A549 (cell line): ENCODE data around the gene HMGA1. TPM values are rescaled to one million over a fixed set of nuclear protein-coding genes. Genes with fewer than 3 reads are reported as not detected.

Source experiments
- ATAC-seq, 2 experiments: fragments of 200-7000 bp in 1 of 2; fragments of >200 bp in 1 of 2; cut with Nextera tagmentation in 1 of 2; cut with Tn5 transposase in 1 of 2; 3 replicates each; pipeline versions ENCODE4 v1.8.0 to v1.9.1; 2018 to 2020; ENCODE audit warnings: mild to moderate bottlenecking in 1 of 2, moderate library complexity in 1 of 2
- CTCF ChIA-PET: fragments of 300-600 bp; sonication (Branson Sonifier 250); formaldehyde crosslinking; extraction: SDS; loops from one replicate; lab custom pipeline; 2021; ENCODE audit warnings: antibody characterized with exemption, inconsistent platforms; lab: Yijun Ruan, JAX
- POLR2A ChIA-PET: fragments of 350-600 bp; formaldehyde crosslinking; extraction: SDS; loops from one replicate; lab custom pipeline; 2021; ENCODE audit warnings: antibody characterized with exemption, inconsistent platforms; lab: Yijun Ruan, JAX
- DNase-seq, 2 experiments: peaks; one replicate each; pipeline versions ENCODE4 v3.0.0 to v3.0.0-alpha.2; 2011 to 2016; ENCODE audit warnings: low read depth in 1 of 2, low spot score in 1 of 2
- FAIRE-seq: peaks from 2 replicates; lab custom pipeline; 2011; peaks lifted over from hg19 to GRCh38; lab: Jason Lieb, UNC
- H3K27ac ChIP-seq, 2 experiments: fragments of >200 bp; sonication (Bioruptor Twin); formaldehyde crosslinking; 3 replicates each; pipeline ENCODE4 v1.5.1; 2016 to 2017
- H3K4me1 ChIP-seq: fragments of >200 bp; sonication (Bioruptor Twin); formaldehyde crosslinking; 3 replicates; pipeline ENCODE4 v1.6.1; 2016
- H3K4me2 ChIP-seq: fragments of >200 bp; sonication (Bioruptor Twin); formaldehyde crosslinking; 3 replicates; pipeline ENCODE4 v1.6.1; 2016
- H3K4me3 ChIP-seq: fragments of >200 bp; sonication (Bioruptor Twin); formaldehyde crosslinking; 3 replicates; pipeline ENCODE4 v1.5.1; 2016
- H3K9me3 ChIP-seq: fragments of >200 bp; sonication (Bioruptor Twin); formaldehyde crosslinking; 3 replicates; pipeline ENCODE4 v1.6.1; 2016
- CBX2 ChIP-seq: fragments of 200-600 bp; sonication (generic); IDR thresholded peaks from 2 replicates; pipeline ENCODE4 v1.6.1; 2016; ENCODE audit warnings: low read depth, mild to moderate bottlenecking, borderline replicate concordance
- CHD2 ChIP-seq: fragments of 150-350 bp; IDR thresholded peaks from 2 replicates; pipeline ENCODE4 v1.6.1; 2014; ENCODE audit warnings: low read length; ENCODE audit not compliant: partially characterized antibody
- EHF ChIP-seq: fragments of 250-450 bp; sonication (Bioruptor Pico); IDR thresholded peaks from 2 replicates; pipeline ENCODE4 v1.5.0; 2020; ENCODE audit warnings: mild to moderate bottlenecking
- EHMT2 ChIP-seq: fragments of 200-600 bp; sonication (generic); IDR thresholded peaks from 2 replicates; pipeline ENCODE4 v1.6.1; 2016; ENCODE audit warnings: antibody characterized with exemption, low read depth, mild to moderate bottlenecking, moderate library complexity
- ESRRA ChIP-seq: fragments of 150-350 bp; IDR thresholded peaks from 2 replicates; pipeline ENCODE4 v1.6.1; 2014; ENCODE audit warnings: mild to moderate bottlenecking, low read length, borderline replicate concordance
- FOSL2 ChIP-seq, 2 experiments: fragments of 450-650 bp in 1 of 2; fragments of >200 bp in 1 of 2; sonication (Bioruptor Twin) in 1 of 2; formaldehyde crosslinking; IDR thresholded peaks; 2 replicates each; pipeline versions ENCODE4 v1.5.0 to v1.6.1; 2016 to 2020; ENCODE audit warnings: mild to moderate bottlenecking in 1 of 2, moderate library complexity in 1 of 2
- JUNB ChIP-seq: fragments of >200 bp; sonication (Bioruptor Twin); formaldehyde crosslinking; IDR thresholded peaks from 2 replicates; pipeline ENCODE4 v1.6.1; 2016
- KDM5A ChIP-seq: fragments of 200-600 bp; sonication (generic); IDR thresholded peaks from 2 replicates; pipeline ENCODE4 v1.6.1; 2016; ENCODE audit warnings: antibody characterized with exemption, mild to moderate bottlenecking
- NPAS2 ChIP-seq: fragments of 250-450 bp; sonication (Bioruptor Pico); IDR thresholded peaks from 2 replicates; pipeline ENCODE4 v1.8.0; 2022; ENCODE audit warnings: mild to moderate bottlenecking, moderate library complexity, borderline replicate concordance
- NR3C1 ChIP-seq: fragments of >200 bp; sonication (Bioruptor Twin); formaldehyde crosslinking; IDR thresholded peaks from 3 replicates; pipeline ENCODE4 v1.6.1; 2017
- PHF8 ChIP-seq: fragments of 200-600 bp; sonication (generic); IDR thresholded peaks from 2 replicates; pipeline ENCODE4 v1.6.1; 2016; ENCODE audit warnings: low read depth, mild to moderate bottlenecking, antibody characterized with exemption, moderate library complexity, borderline replicate concordance
- POLR2A ChIP-seq: IDR thresholded peaks from 2 replicates; pipeline ENCODE4 v1.6.1; 2012; ENCODE audit warnings: mild to moderate bottlenecking, low read length
- RAD21 ChIP-seq, 2 experiments: fragments of >200 bp in 1 of 2; sonication (Bioruptor Twin) in 1 of 2; formaldehyde crosslinking in 1 of 2; IDR thresholded peaks in 1 of 2; conservative IDR thresholded peaks in 1 of 2; 2 replicates in 1 of 2; 3 replicates in 1 of 2; pipeline ENCODE4 v1.6.1; 2012 to 2018; ENCODE audit warnings: inconsistent platforms in 1 of 2
- RARB ChIP-seq: fragments of 250-450 bp; sonication (Bioruptor Pico); IDR thresholded peaks from 2 replicates; pipeline ENCODE4 v1.8.0; 2021; ENCODE audit warnings: mild to moderate bottlenecking, moderate library complexity
- TFCP2L1 ChIP-seq: fragments of 250-450 bp; sonication (Bioruptor Pico); IDR thresholded peaks from 2 replicates; pipeline ENCODE4 v1.5.0; 2021; ENCODE audit warnings: mild to moderate bottlenecking
- WGBS: methylation state at CpG from one replicate; pipeline ENCODE4 v1.1.6; 2017; ENCODE audit errors: missing lambda C conversion rate; 5-methylcytosine and 5-hydroxymethylcytosine counted together
- polyA plus RNA-seq, 4 experiments: library from polyadenylated mRNA; depleted of rRNA in 3 of 4; stranded (reverse); fragments of >200 nt; fragmentation: RNase III in 1 of 4; extraction: RNeasy Plus Mini Kit Qiagen cat#74134 plus additional on column Dnase treatment in 1 of 4; gene quantifications; 2 replicates in 3 of 4; 3 replicates in 1 of 4; pipeline ENCODE4 v1.2.3, GENCODE V29; 2011 to 2017
- TF ChIP-seq, protein P1 (sequence below): fragments of 250-450 bp; sonication (Bioruptor Pico); IDR thresholded peaks from 2 replicates; pipeline ENCODE4 v1.5.0; 2021; ENCODE audit warnings: mild to moderate bottlenecking, moderate library complexity, borderline replicate concordance
- TF ChIP-seq, protein P2 (sequence below): fragments of 450-650 bp; IDR thresholded peaks from 2 replicates; pipeline ENCODE4 v1.6.1; 2014; ENCODE audit warnings: antibody characterized with exemption
- TF ChIP-seq, protein P3 (sequence below): fragments of >200 bp; sonication (Bioruptor Twin); formaldehyde crosslinking; IDR thresholded peaks from 3 replicates; pipeline ENCODE4 v1.6.1; 2016
- TF ChIP-seq, protein P4 (sequence below): IDR thresholded peaks from 2 replicates; pipeline ENCODE4 v1.6.1; 2012; ENCODE audit warnings: low read depth, borderline replicate concordance
- TF ChIP-seq, protein P5 (sequence below): fragments of >200 bp; sonication (Bioruptor Twin); formaldehyde crosslinking; IDR thresholded peaks from 3 replicates; pipeline ENCODE4 v1.5.1; 2016
- TF ChIP-seq, protein P6 (sequence below): fragments of 250-450 bp; sonication (Bioruptor Pico); IDR thresholded peaks from 2 replicates; pipeline ENCODE4 v1.5.0; 2020; ENCODE audit warnings: low read depth, mild to moderate bottlenecking, moderate library complexity

Gene HMGA1
- polyA plus RNA-seq, 2 of the 4 experiments (the other 2 are of a cell fraction), result 127 to 249 TPM

DNA sequence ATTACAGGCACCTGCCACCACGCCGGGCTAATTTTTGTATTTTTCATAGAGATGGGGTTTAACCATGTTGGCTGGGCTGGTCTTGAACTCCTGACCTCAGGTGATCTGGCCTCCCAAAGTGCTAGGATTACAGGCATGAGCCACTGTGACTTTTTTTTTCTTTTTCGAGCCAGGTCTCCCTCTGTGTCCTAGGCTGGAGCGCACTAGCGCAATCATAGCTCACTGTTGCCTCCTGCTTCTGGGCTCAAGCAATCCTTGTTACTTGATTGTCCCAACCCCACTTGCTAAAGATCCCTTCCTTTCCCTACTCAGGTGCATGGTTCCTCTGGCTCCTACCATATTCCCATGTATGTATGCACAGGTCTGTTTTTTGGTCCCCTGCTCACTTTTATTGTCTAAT is 39.5 kb downstream of the HMGA1 start (continued):
- TF ChIP-seq, protein P1, sequence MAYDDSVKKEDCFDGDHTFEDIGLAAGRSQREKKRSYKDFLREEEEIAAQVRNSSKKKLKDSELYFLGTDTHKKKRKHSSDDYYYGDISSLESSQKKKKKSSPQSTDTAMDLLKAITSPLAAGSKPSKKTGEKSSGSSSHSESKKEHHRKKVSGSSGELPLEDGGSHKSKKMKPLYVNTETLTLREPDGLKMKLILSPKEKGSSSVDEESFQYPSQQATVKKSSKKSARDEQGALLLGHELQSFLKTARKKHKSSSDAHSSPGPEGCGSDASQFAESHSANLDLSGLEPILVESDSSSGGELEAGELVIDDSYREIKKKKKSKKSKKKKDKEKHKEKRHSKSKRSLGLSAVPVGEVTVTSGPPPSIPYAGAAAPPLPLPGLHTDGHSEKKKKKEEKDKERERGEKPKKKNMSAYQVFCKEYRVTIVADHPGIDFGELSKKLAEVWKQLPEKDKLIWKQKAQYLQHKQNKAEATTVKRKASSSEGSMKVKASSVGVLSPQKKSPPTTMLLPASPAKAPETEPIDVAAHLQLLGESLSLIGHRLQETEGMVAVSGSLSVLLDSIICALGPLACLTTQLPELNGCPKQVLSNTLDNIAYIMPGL (CRISPR knock-in tag), result no peak
- no peak for TF ChIP-seq EHMT2

DNA sequence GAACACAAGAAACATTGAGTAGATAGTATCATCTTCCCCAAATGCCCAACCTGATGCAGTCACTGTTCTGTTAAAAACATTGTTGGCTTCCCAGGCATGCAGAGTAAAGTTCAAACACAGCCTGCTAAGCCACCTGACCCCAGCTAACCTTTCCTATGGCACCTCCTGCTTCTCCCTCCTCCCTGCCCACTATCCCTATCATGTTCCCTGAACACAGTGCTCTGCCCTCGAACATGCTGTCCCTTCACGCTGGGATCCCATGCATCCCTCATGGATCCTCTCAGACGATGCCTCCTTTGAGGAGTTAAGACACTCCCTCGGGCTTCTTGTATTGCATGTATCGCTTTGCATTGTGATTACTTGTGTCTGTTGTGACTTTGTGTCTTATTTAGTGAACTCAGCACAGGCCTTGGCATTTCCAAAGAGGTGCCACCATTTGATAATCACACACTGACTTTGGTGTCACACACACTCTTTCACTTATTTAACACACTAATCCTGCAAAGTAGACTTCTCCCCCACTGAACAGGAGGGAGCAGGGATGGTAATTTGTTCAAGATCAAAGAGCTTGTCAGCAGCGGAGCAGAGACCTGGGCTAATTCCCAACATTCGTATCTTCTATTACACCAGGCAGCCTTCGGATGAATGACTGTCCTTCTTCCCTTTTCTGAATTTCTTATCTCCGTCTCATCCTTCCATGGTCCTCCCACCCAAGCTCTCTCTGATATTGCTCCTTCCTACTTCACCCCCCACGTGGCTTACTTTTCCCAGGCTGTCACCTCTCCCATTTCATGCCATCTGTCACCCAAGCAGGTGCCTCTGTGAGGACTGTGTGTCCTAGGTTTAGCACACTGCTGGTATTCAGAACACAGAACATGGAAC is 40.4 kb downstream of the HMGA1 start:
- no peak overlapping the region for H3K27ac ChIP-seq
- H3K4me1 ChIP-seq, result no peaks in the 10 kb centered on the region
- POLR2A ChIA-PET, result no interaction called here
- ATAC-seq (no peak), DNase-seq (no peak), FAIRE-seq (no peak)
- 83% methylated on average over 10 of the region's 10 CpGs for WGBS
- H3K4me3 ChIP-seq, result no peak overlapping the region
- no peaks in the 10 kb centered on the region for H3K9me3 ChIP-seq
- CTCF ChIA-PET, result interaction anchor here (1.4 kb wide), 1 partner anchor 138 kb away, joined by 5 read pairs; no protein-coding TSS in a partner anchor
- no peak for TF ChIP-seq FOSL2 (IDR thresholded peaks at IDR 0.05)
- no peak for TF ChIP-seq FOSL2 (CRISPR knock-in tag; IDR thresholded peaks at IDR 0.05)
- TF ChIP-seq CBX2, result no peak
- TF ChIP-seq ESRRA, result no peak
- TF ChIP-seq RARB (CRISPR knock-in tag), result no peak
- TF ChIP-seq TFCP2L1 (CRISPR knock-in tag), result no peak
- TF ChIP-seq, protein P2, sequence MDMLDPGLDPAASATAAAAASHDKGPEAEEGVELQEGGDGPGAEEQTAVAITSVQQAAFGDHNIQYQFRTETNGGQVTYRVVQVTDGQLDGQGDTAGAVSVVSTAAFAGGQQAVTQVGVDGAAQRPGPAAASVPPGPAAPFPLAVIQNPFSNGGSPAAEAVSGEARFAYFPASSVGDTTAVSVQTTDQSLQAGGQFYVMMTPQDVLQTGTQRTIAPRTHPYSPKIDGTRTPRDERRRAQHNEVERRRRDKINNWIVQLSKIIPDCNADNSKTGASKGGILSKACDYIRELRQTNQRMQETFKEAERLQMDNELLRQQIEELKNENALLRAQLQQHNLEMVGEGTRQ, result no peak
- no peak for TF ChIP-seq POLR2A
- TF ChIP-seq PHF8, result no peak
- TF ChIP-seq JUNB, result no peak
- TF ChIP-seq CHD2, result no peak
- no peak for TF ChIP-seq RAD21 (conservative IDR thresholded peaks at IDR 0.05 in 1 of 2, IDR thresholded peaks at IDR 0.05 in 1 of 2)
- TF ChIP-seq, protein P3, sequence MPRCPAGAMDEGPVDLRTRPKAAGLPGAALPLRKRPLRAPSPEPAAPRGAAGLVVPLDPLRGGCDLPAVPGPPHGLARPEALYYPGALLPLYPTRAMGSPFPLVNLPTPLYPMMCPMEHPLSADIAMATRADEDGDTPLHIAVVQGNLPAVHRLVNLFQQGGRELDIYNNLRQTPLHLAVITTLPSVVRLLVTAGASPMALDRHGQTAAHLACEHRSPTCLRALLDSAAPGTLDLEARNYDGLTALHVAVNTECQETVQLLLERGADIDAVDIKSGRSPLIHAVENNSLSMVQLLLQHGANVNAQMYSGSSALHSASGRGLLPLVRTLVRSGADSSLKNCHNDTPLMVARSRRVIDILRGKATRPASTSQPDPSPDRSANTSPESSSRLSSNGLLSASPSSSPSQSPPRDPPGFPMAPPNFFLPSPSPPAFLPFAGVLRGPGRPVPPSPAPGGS, result no peak
- TF ChIP-seq, protein P1 (CRISPR knock-in tag), result no peak
- TF ChIP-seq NPAS2, result no peak
- TF ChIP-seq, protein P4, sequence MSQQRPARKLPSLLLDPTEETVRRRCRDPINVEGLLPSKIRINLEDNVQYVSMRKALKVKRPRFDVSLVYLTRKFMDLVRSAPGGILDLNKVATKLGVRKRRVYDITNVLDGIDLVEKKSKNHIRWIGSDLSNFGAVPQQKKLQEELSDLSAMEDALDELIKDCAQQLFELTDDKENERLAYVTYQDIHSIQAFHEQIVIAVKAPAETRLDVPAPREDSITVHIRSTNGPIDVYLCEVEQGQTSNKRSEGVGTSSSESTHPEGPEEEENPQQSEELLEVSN, result no peak
- TF ChIP-seq NR3C1, result no peak
- TF ChIP-seq, protein P5, sequence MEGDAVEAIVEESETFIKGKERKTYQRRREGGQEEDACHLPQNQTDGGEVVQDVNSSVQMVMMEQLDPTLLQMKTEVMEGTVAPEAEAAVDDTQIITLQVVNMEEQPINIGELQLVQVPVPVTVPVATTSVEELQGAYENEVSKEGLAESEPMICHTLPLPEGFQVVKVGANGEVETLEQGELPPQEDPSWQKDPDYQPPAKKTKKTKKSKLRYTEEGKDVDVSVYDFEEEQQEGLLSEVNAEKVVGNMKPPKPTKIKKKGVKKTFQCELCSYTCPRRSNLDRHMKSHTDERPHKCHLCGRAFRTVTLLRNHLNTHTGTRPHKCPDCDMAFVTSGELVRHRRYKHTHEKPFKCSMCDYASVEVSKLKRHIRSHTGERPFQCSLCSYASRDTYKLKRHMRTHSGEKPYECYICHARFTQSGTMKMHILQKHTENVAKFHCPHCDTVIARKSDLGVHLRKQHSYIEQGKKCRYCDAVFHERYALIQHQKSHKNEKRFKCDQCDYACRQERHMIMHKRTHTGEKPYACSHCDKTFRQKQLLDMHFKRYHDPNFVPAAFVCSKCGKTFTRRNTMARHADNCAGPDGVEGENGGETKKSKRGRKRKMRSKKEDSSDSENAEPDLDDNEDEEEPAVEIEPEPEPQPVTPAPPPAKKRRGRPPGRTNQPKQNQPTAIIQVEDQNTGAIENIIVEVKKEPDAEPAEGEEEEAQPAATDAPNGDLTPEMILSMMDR, result no peak
- no peak for TF ChIP-seq KDM5A
- TF ChIP-seq, protein P6, sequence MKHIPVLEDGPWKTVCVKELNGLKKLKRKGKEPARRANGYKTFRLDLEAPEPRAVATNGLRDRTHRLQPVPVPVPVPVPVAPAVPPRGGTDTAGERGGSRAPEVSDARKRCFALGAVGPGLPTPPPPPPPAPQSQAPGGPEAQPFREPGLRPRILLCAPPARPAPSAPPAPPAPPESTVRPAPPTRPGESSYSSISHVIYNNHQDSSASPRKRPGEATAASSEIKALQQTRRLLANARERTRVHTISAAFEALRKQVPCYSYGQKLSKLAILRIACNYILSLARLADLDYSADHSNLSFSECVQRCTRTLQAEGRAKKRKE (CRISPR knock-in tag), result no peak
- TF ChIP-seq EHF (CRISPR knock-in tag), result no peak
- H3K4me2 ChIP-seq, result no peak overlapping the region
